Tibial nerve (tissue), 4 donors: ENCODE data around the gene BRI3BP. TPM values are rescaled to one million over a fixed set of nuclear protein-coding genes. Genes with fewer than 3 reads are reported as not detected.

Experiments
- DNase-seq, 2 donors: peaks; one replicate each; pipeline ENCODE4 v3.0.0-alpha.2; 2019; ENCODE audit warnings: low spot score in 2 of 2
- H3K27ac ChIP-seq, 4 donors: fragments of 200-600 bp; sonication (generic) in 3 of 4; one replicate each; pipeline ENCODE4 v1.5.1; 2017 to 2019; ENCODE audit warnings: mild to moderate bottlenecking in 1 of 4
- H3K27me3 ChIP-seq, 2 donors: fragments of 200-600 bp; sonication (generic) in 1 of 2; one replicate each; pipeline versions ENCODE4 v1.5.1 to v1.6.0; 2017 to 2019
- H3K36me3 ChIP-seq, 3 donors: fragments of 200-600 bp; sonication (generic); one replicate each; pipeline ENCODE4 v1.5.1; 2018 to 2019
- H3K4me1 ChIP-seq, 4 donors: fragments of 200-600 bp; sonication (generic) in 3 of 4; one replicate each; pipeline ENCODE4 v1.5.1; 2017 to 2019
- H3K4me3 ChIP-seq, 4 donors: fragments of 200-600 bp; sonication (generic) in 3 of 4; one replicate each; pipeline ENCODE4 v1.5.1; 2017 to 2019; ENCODE audit warnings: mild to moderate bottlenecking in 1 of 4, moderate library complexity in 1 of 4
- H3K9me3 ChIP-seq, 4 donors: fragments of 200-600 bp; sonication (generic) in 3 of 4; one replicate each; pipeline ENCODE4 v1.5.1; 2017 to 2019
- CTCF ChIP-seq, 5 experiments: fragments of 200-600 bp in 3 of 5; fragments of 450-650 bp in 2 of 5; sonication (generic) in 3 of 5; IDR thresholded peaks; one replicate each; pipeline ENCODE4 v1.5.1; 2016 to 2019; ENCODE audit warnings: antibody characterized with exemption in 5 of 5, mild to moderate bottlenecking in 3 of 5, moderate library complexity in 2 of 5
- EP300 ChIP-seq, 2 donors: sonication (generic); formaldehyde crosslinking; IDR thresholded peaks; one replicate each; pipeline ENCODE4 v1.6.1; 2017; ENCODE audit warnings: antibody characterized with exemption in 2 of 2, mild to moderate bottlenecking in 1 of 2
- POLR2A ChIP-seq, 2 donors: fragments of 450-650 bp; IDR thresholded peaks; one replicate each; pipeline ENCODE4 v1.6.1; 2017; ENCODE audit warnings: antibody characterized with exemption in 2 of 2, mild to moderate bottlenecking in 2 of 2, moderate library complexity in 2 of 2
- WGBS, 2 donors: methylation state at CpG; one replicate each; pipeline ENCODE4 v1.1.5; 2018; 5-methylcytosine and 5-hydroxymethylcytosine counted together
- total RNA-seq, 4 donors: library from RNA; depleted of rRNA; stranded (reverse); fragments of >200 nt; gene quantifications; one replicate each; pipeline ENCODE4 v1.1.0, GENCODE V29; 2016

BRI3BP gene
- total RNA-seq, 4 donors from 2014 or later: 3.9 to 5.7 (median 4.7) TPM

GRCh38 chr12:125018356-125018755 lies 24.9 kb downstream of the BRI3BP start:
- Histone ChIP-seq H3K4me3 (no peak overlapping the region), H3K27me3 (no peaks in the 10 kb centered on the region), H3K9me3 (no peaks in the 10 kb centered on the region), H3K27ac (no peak overlapping the region), H3K36me3 (peaks cover 0 to 40% (median 0%) of the 10 kb centered on the region in 3 donors), H3K4me1 (no peaks in the 10 kb centered on the region)
- WGBS, 2 donors: 91 to 93% methylated on average over 11 of the region's 11 CpGs
- TF ChIP-seq CTCF (IDR thresholded peaks at IDR 0.05) (no peak), EP300 (IDR thresholded peaks at IDR 0.05) (no peak), POLR2A (IDR thresholded peaks at IDR 0.05) (no peak)
- DNase-seq: no peak

DNA sequence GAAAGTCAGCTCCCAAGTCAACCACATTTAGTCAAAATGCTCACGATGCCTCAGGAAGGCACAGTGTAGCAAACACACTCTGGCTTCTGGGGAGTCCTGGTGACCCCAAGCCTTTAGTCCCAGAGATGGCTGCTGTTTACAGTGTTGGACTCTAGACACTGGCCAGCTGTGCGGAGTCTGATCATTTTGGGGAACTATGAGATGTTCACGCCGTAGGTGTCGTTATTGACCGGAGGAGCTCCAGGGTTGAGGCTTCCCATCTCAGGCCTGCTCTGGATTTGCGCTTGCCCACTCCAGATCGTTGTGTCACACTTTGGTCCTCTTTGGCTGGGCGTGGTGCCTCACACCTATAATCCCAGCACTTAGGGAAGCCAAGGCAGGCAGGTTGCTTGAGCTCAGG lies 27.7 kb downstream of the BRI3BP start:
- WGBS, 2 donors: 86 to 94% methylated on average over 5 to 9 of the region's 9 CpGs
- TF ChIP-seq POLR2A (IDR thresholded peaks at IDR 0.05) (no peak), CTCF (IDR thresholded peaks at IDR 0.05) (no peak), EP300 (IDR thresholded peaks at IDR 0.05) (no peak)
- Histone ChIP-seq H3K27ac (no peak overlapping the region), H3K4me1 (no peaks in the 10 kb centered on the region), H3K9me3 (no peaks in the 10 kb centered on the region), H3K36me3 (peaks cover 0 to 15% (median 0%) of the 10 kb centered on the region in 3 donors), H3K4me3 (no peak overlapping the region), H3K27me3 (no peaks in the 10 kb centered on the region)
- no peak for DNase-seq

- H3K4me3 ChIP-seq: no peak overlapping the region
- H3K4me1 ChIP-seq: no peaks in the 10 kb centered on the region
- no peaks in the 10 kb centered on the region for H3K9me3 ChIP-seq
- peaks cover 0 to 15% (median 0%) of the 10 kb centered on the region in 3 donors for H3K36me3 ChIP-seq
- TF ChIP-seq POLR2A (IDR thresholded peaks at IDR 0.05): no peak
- no peak for TF ChIP-seq EP300 (IDR thresholded peaks at IDR 0.05)
- TF ChIP-seq CTCF (IDR thresholded peaks at IDR 0.05): no peak
- no peaks in the 10 kb centered on the region for H3K27me3 ChIP-seq
- WGBS, 2 donors: 69 to 82% methylated on average over 5 of the region's 5 CpGs
- DNase-seq: no peak
- no peak overlapping the region for H3K27ac ChIP-seq
Observed at GRCh38 chr12:125021771-125022170, 28.3 kb downstream of the BRI3BP start.

GRCh38 chr12:125023065-125023464 lies 29.6 kb downstream of the BRI3BP start:
- Histone ChIP-seq H3K27ac (no peak overlapping the region), H3K4me3 (no peak overlapping the region), H3K4me1 (no peaks in the 10 kb centered on the region), H3K9me3 (no peaks in the 10 kb centered on the region), H3K27me3 (no peaks in the 10 kb centered on the region), H3K36me3 (peaks cover 0 to 10% (median 0%) of the 10 kb centered on the region in 3 donors)
- TF ChIP-seq EP300 (IDR thresholded peaks at IDR 0.05): no peak
- no peak for TF ChIP-seq CTCF (IDR thresholded peaks at IDR 0.05)
- no peak for TF ChIP-seq POLR2A (IDR thresholded peaks at IDR 0.05)
- no peak for DNase-seq
- 98 to 99% methylated on average over 2 of the region's 2 CpGs for WGBS, 2 donors

GRCh38 chr12:125024949-125025563 lies 31.6 kb downstream of the BRI3BP start:
- H3K4me1 ChIP-seq: no peaks in the 10 kb centered on the region
- no peak for DNase-seq
- H3K4me3 ChIP-seq: no peak overlapping the region
- peaks cover 0 to 10% (median 0%) of the 10 kb centered on the region in 3 donors for H3K36me3 ChIP-seq
- WGBS, 2 donors: 83 to 90% methylated on average over 43 of the region's 43 CpGs
- no peaks in the 10 kb centered on the region for H3K27me3 ChIP-seq
- H3K27ac ChIP-seq: peak overlapping the region in 1 of 4 donors; percentile 42
- no peaks in the 10 kb centered on the region for H3K9me3 ChIP-seq
- no peak for TF ChIP-seq POLR2A (IDR thresholded peaks at IDR 0.05)
- no peak for TF ChIP-seq CTCF (IDR thresholded peaks at IDR 0.05)
- TF ChIP-seq EP300 (IDR thresholded peaks at IDR 0.05): no peak
